GM23248 (cell line): ENCODE measurements around the gene ACSM6. TPM values are rescaled to one million over a fixed set of nuclear protein-coding genes. Genes with fewer than 3 reads are reported as not detected.

ENCODE experiments used
- DNase-seq: peaks from one replicate; pipeline ENCODE4 v3.0.0-alpha.2; 2015
- H2AFZ ChIP-seq: fragments of 200-600 bp; sonication (generic); 2 replicates; pipeline ENCODE4 v1.6.1; 2016; ENCODE audit warnings: antibody characterized with exemption
- H3F3A ChIP-seq: fragments of 200-600 bp; sonication (generic); 2 replicates; pipeline ENCODE4 v1.6.1; 2016; ENCODE audit warnings: mild to moderate bottlenecking, antibody characterized with exemption, mixed run types; ENCODE audit not compliant: insufficient read depth
- H3K27ac ChIP-seq: fragments of 200-600 bp; sonication (generic); 2 replicates; pipeline ENCODE4 v1.5.1; 2016; ENCODE audit warnings: mild to moderate bottlenecking
- H3K27me3 ChIP-seq: fragments of 200-600 bp; sonication (generic); replicated peaks from 2 replicates; pipeline ENCODE4 v1.6.1; 2016; ENCODE audit warnings: mild to moderate bottlenecking; ENCODE audit not compliant: insufficient read depth
- H3K36me3 ChIP-seq: fragments of 200-600 bp; sonication (generic); 2 replicates; pipeline ENCODE4 v1.6.1; 2016; ENCODE audit warnings: low read depth, mild to moderate bottlenecking
- H3K4me1 ChIP-seq: fragments of 200-600 bp; sonication (generic); 2 replicates; pipeline ENCODE4 v1.6.1; 2016; ENCODE audit warnings: mild to moderate bottlenecking; ENCODE audit not compliant: insufficient read depth
- H3K4me2 ChIP-seq: fragments of 200-600 bp; sonication (generic); one replicate; pipeline ENCODE4 v1.6.1; 2016; ENCODE audit warnings: mild to moderate bottlenecking; ENCODE audit not compliant: unreplicated experiment
- H3K4me3 ChIP-seq: fragments of 200-600 bp; sonication (generic); 2 replicates; pipeline ENCODE4 v1.5.1; 2016; ENCODE audit warnings: mild to moderate bottlenecking
- H3K79me2 ChIP-seq: fragments of 200-600 bp; sonication (generic); 2 replicates; pipeline ENCODE4 v1.6.1; 2016; ENCODE audit warnings: mild to moderate bottlenecking; ENCODE audit not compliant: insufficient read depth
- H3K9ac ChIP-seq: fragments of 200-600 bp; sonication (generic); 2 replicates; pipeline ENCODE4 v1.6.1; 2016; ENCODE audit warnings: mild to moderate bottlenecking
- H3K9me2 ChIP-seq: fragments of 200-600 bp; sonication (generic); 2 replicates; pipeline ENCODE4 v1.6.1; 2016; ENCODE audit warnings: mixed run types, mild to moderate bottlenecking, moderate library complexity; ENCODE audit not compliant: insufficient read depth
- H3K9me3 ChIP-seq: fragments of 200-600 bp; sonication (generic); one replicate; pipeline ENCODE4 v1.6.1; 2017; ENCODE audit warnings: low read depth
- H4K20me1 ChIP-seq: fragments of 200-600 bp; sonication (generic); 2 replicates; pipeline ENCODE4 v1.6.0; 2016; ENCODE audit not compliant: insufficient read depth
- EZH2 ChIP-seq: fragments of 200-600 bp; sonication (generic); IDR thresholded peaks from 2 replicates; pipeline ENCODE4 v1.6.1; 2018; ENCODE audit warnings: antibody characterized with exemption, mild to moderate bottlenecking; ENCODE audit not compliant: insufficient read depth, poor library complexity, severe bottlenecking
- EZH2phosphoT487 ChIP-seq: fragments of 200-600 bp; sonication (generic); IDR thresholded peaks from 2 replicates; pipeline ENCODE4 v1.6.1; 2018; ENCODE audit warnings: antibody characterized with exemption, moderate library complexity, mild to moderate bottlenecking, low read depth; ENCODE audit not compliant: insufficient read depth
- WGBS, 2 experiments: methylation state at CpG; one replicate each; pipeline ENCODE4 v1.1.6; 2015 to 2017; ENCODE audit warnings: low lambda C conversion rate in 2 of 2, low coverage in 1 of 2; ENCODE audit errors: missing lambda C conversion rate in 2 of 2; 5-methylcytosine and 5-hydroxymethylcytosine counted together
- in situ Hi-C: fragments of 300-500 bp; cut with MboI; formaldehyde crosslinking; loops from 2 replicates; pipeline ENCODE4 v1.15.0; 2020
- polyA plus RNA-seq: library from polyadenylated mRNA; unstranded; fragments of >200 nt; fragmentation: Nextera tagmentation; extraction: Ambion mirVana; gene quantifications from 2 replicates; pipeline ENCODE4 v1.2.1, GENCODE V29; 2016
- small RNA-seq: library from RNA; depleted of rRNA; stranded (forward); fragments of <200 nt; gene quantifications from one replicate; pipeline ENCODE3, GENCODE V24; 2014; ENCODE audit warnings: low read depth, low replicate concordance
- total RNA-seq: library from RNA; depleted of rRNA; stranded (reverse); fragments of >200 nt; shearing (Covaris generic); gene quantifications from 2 replicates; pipeline ENCODE4 v1.2.3, GENCODE V29; 2014; rRNA removed

The ACSM6 gene
- total and polyA plus RNA-seq, 2 experiments from 2014 or later: 0.08 TPM; not detected in 1

DNA sequence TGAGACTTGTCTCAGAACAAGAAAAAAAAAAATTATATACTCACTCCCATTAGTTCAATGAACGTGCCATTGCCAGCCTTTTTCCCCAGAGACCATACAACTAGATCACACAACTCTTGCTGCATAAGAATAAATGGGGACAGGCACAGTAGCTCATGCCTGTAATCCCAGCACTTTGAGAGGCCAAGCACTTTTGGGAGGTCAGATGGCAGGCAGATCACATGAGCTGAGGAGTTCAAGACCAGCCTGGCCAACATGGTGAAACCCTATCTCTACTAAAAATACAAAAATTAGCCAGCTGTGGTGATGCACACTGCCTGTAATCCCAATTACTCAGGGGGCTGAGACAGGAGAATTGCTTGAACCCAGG, 83.1 kb downstream of the ACSM6 start:
- peaks cover 49% of the 10 kb centered on the region for H3F3A ChIP-seq
- H3K9me3 ChIP-seq: no peaks in the 10 kb centered on the region
- H3K27me3 ChIP-seq: no peaks in the 10 kb centered on the region
- no peak overlapping the region for H3K4me2 ChIP-seq
- H3K9me2 ChIP-seq: no peaks in the 10 kb centered on the region
- peaks cover 92% of the 10 kb centered on the region for H3K79me2 ChIP-seq
- H3K4me1 ChIP-seq: peaks cover 67% of the 10 kb centered on the region
- H2AFZ ChIP-seq: no peak overlapping the region
- H3K4me3 ChIP-seq: no peak overlapping the region
- TF ChIP-seq EZH2phosphoT487: no peak
- TF ChIP-seq EZH2: no peak
- WGBS, 2 experiments: 71 to 78% methylated on average over 1 of the region's 1 CpG
- no peak overlapping the region for H3K27ac ChIP-seq
- no peaks in the 10 kb centered on the region for H3K36me3 ChIP-seq
- H4K20me1 ChIP-seq: no peaks in the 10 kb centered on the region
- no peak for DNase-seq
- no peak overlapping the region for H3K9ac ChIP-seq
- in situ Hi-C loops: no loop called here

DNA sequence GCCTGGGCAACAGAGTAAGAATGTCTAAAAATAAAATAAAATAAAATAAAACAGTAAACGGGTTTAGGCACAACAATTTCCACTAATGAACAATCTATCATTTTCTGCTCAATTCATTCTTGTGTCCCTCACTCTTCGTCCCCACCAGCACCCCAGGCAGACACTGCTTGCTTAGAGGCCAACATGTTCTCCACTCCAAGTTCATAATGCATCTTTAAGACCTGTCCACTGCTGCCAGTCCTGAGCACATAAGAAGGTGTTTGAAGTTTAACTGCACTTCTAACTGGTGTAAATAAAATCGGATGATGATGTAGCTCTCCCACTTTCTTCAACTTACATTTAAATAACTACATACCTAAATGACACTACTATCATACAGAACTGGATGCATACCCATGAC, 83.6 kb downstream of the ACSM6 start:
- peaks cover 69% of the 10 kb centered on the region for H3K4me1 ChIP-seq
- DNase-seq: no peak
- TF ChIP-seq EZH2phosphoT487: no peak
- TF ChIP-seq EZH2: no peak
- peaks cover 96% of the 10 kb centered on the region for H3K79me2 ChIP-seq
- no peak overlapping the region for H3K4me2 ChIP-seq
- H3K9me2 ChIP-seq: no peaks in the 10 kb centered on the region
- H3F3A ChIP-seq: peaks cover 51% of the 10 kb centered on the region
- no peaks in the 10 kb centered on the region for H3K9me3 ChIP-seq
- no peaks in the 10 kb centered on the region for H3K27me3 ChIP-seq
- H4K20me1 ChIP-seq: no peaks in the 10 kb centered on the region
- in situ Hi-C loops: no loop called here
- peak overlapping the region; percentile 8 for H3K27ac ChIP-seq
- no peak overlapping the region for H2AFZ ChIP-seq
- H3K4me3 ChIP-seq: no peak overlapping the region
- H3K9ac ChIP-seq: no peak overlapping the region
- WGBS, 2 experiments: 57 to 63% methylated on average over 3 of the region's 3 CpGs
- no peaks in the 10 kb centered on the region for H3K36me3 ChIP-seq

Small RNA genes lying within 50 kb of the gene (small RNA-seq; reads per million reads assigned to genes)
- gene AL157834.3: not detected

Other genes with a start within 250 kb of the ACSM6 start
- gene CYP2C8, start 124.7 kb upstream of the ACSM6 start, total RNA-seq: not detected in 2 replicates
- not detected in 2 replicates for gene CYP2C8, start 124.7 kb upstream of the ACSM6 start, polyA plus RNA-seq
- 16.3 and 32.0 TPM in 2 replicates for gene PDLIM1, start 96.8 kb downstream of the ACSM6 start, total RNA-seq
- gene PDLIM1, start 96.8 kb downstream of the ACSM6 start, polyA plus RNA-seq: 143 and 147 TPM in 2 replicates